ENCODE results near the gene SNTA1. TPM values are rescaled to one million over a fixed set of nuclear protein-coding genes. Genes with fewer than 3 reads are reported as not detected.
"Not testable (repeated sequence)": the region's sequence is repeated elsewhere in the genome, so short reads cannot be mapped to it uniquely, and the experiment has no call there.

The SNTA1 gene
- total RNA-seq, 1 donor from 2014 or later = 13.3 TPM

DNA sequence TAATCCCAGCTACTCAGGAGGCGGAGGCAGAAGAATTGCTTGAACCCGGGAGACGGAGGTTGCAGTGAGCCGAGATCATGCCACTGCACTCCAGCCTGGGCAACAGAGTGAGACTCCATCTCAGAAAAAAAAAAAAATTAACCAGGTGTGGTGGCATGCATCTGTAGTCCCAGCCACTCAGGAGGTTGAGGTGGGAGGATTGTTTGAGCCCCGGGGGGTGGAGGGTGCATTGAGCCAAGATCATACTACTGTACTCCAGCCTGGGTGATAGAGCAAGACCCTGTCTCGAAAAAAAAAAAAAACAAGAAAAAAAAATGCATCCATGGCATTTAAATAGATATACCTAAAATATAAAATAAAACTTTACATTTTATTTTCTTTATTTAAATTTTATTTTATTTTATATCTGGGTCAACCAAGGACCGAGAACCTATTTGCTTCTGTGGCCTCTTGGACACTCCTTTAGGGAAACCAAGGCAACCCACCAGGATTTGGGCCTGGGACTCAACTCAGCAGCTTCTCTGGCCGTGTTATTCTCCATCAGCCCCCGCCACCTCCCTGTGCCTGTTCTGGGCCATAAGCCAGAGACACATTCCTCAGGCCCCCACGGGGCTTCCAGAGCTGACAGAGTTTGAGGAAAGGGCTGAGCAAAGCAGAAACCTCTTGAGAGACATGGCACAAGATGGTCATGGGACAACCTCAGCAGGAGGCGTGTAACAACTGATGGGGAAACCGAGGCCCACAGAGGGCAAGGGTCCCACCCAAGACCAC, 6.2 kb downstream of the SNTA1 start:
- TF ChIP-seq, protein P1, sequence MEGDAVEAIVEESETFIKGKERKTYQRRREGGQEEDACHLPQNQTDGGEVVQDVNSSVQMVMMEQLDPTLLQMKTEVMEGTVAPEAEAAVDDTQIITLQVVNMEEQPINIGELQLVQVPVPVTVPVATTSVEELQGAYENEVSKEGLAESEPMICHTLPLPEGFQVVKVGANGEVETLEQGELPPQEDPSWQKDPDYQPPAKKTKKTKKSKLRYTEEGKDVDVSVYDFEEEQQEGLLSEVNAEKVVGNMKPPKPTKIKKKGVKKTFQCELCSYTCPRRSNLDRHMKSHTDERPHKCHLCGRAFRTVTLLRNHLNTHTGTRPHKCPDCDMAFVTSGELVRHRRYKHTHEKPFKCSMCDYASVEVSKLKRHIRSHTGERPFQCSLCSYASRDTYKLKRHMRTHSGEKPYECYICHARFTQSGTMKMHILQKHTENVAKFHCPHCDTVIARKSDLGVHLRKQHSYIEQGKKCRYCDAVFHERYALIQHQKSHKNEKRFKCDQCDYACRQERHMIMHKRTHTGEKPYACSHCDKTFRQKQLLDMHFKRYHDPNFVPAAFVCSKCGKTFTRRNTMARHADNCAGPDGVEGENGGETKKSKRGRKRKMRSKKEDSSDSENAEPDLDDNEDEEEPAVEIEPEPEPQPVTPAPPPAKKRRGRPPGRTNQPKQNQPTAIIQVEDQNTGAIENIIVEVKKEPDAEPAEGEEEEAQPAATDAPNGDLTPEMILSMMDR (IDR thresholded peaks at IDR 0.05; ENCODE audit: unreplicated experiment) = no peak
- Mint-ChIP-seq H3K27ac (no peak overlapping the region), H3K27me3 (ENCODE audit: low read depth) (no peaks in the 10 kb centered on the region), H3K4me3 (no peak overlapping the region), H3K36me3 (peaks cover 11% of the 10 kb centered on the region), H3K4me1 (peaks cover 7% of the 10 kb centered on the region), H3K9me3 (no peaks in the 10 kb centered on the region)
- peak in 1 of 2 experiments; percentile 59 for DNase-seq (ENCODE audit: low spot score in 2 of 2, unreplicated experiment in 2 of 2)

DNA sequence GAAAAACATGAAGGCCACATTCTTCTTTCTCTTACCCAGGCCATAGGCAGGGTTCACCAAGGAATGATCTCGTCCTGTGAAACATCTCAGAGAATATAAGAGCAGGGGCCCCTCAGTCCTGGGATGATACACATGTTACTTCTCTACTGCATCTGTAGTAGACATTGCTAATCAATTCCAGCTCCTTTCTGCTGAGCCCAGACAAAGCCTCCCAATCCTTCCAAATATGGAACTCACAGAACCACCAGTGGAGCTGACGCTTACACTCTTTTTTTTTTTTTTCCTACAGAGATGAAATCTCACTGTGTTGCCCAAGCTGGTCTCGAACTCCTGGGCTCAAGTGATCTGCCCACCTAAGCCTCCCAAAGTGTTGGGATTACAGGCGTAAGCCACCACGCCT, 9.1 kb downstream of the SNTA1 start:
- H3K9me3 Mint-ChIP-seq = no peaks in the 10 kb centered on the region
- no peak overlapping the region for H3K4me3 Mint-ChIP-seq
- H3K36me3 Mint-ChIP-seq = peaks cover 17% of the 10 kb centered on the region
- TF ChIP-seq, protein P1 (IDR thresholded peaks at IDR 0.05; ENCODE audit: unreplicated experiment) = no peak
- H3K27me3 Mint-ChIP-seq (ENCODE audit: low read depth) = no peaks in the 10 kb centered on the region
- H3K27ac Mint-ChIP-seq = no peak overlapping the region
- DNase-seq (ENCODE audit: low spot score in 2 of 2, unreplicated experiment in 2 of 2) = no peak
- H3K4me1 Mint-ChIP-seq = peaks cover 4% of the 10 kb centered on the region

DNA sequence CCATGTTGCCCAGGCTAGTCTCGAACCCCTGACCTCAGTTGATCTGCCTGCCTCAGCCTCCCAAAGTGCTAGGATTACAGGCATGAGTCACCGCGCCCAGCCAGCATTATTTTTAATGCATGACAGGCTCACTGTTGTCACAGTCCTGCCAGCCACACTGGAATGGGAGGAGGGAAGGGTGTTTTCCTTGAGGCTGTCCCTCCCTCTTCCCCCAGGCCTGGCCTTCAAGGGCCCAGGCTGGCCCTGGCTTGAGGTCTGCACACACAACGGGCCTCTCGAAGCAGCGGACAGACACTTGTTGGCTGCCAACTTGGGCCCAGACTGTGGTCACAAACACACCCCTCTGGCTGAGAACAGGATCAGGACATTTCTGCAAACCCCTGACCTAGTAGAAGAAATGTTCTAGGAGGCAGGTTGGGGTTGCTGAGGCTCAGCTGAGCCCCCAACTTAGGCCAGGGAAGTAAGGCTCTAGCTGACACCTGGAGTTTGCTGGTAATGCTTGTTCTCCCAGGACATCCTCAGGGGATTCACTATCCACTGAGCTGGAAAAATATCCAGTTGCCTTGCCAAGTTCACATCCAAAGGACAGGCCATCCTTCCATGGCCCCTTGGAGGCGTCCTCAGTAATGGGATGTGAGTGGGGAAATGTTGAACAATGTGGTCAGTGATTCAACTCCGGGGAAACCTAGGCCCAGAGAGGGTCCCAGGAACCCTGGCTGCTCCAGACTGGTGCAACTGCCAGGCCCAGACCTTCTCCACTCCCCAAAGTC, 9.9 kb downstream of the SNTA1 start:
- TF ChIP-seq, protein P1 (IDR thresholded peaks at IDR 0.05; ENCODE audit: unreplicated experiment) = no peak
- Mint-ChIP-seq H3K27me3 (ENCODE audit: low read depth) (no peaks in the 10 kb centered on the region), H3K4me3 (no peak overlapping the region), H3K36me3 (peaks cover 17% of the 10 kb centered on the region), H3K4me1 (peaks cover 4% of the 10 kb centered on the region), H3K9me3 (no peaks in the 10 kb centered on the region), H3K27ac (no peak overlapping the region)
- no peak for DNase-seq (ENCODE audit: low spot score in 2 of 2, unreplicated experiment in 2 of 2)

DNA sequence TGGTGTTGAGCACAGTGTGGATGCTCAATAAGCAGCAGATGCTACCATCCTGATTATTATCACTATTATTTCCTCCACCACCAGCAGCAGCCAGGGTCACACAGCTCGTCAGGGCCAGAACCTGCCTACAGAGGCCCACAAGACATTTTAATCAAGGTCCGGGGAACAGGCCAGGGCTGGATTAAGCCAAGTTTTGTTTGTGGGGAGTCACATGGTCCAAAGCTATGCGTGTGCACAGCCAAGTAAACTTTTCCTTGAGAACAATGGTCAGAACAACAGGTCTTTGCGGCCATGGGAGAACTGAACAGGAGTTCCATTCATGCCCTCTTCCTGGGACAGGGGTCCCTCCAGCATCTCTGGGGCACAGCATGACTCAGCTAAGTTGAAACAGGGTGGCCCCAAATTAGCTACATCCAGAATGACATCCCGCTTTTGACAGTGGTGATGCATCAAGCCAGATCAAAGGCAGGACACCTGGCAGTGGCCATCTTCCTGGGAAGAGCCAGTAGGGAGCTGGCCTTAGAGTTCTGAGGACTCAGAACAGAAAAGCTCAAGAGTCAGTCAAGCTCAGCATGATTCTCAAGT, 11.7 kb downstream of the SNTA1 start:
- Mint-ChIP-seq H3K9me3 (no peaks in the 10 kb centered on the region), H3K4me1 (no peaks in the 10 kb centered on the region), H3K27me3 (ENCODE audit: low read depth) (no peaks in the 10 kb centered on the region), H3K4me3 (no peak overlapping the region), H3K27ac (no peak overlapping the region), H3K36me3 (peaks cover 17% of the 10 kb centered on the region)
- DNase-seq (ENCODE audit: low spot score in 2 of 2, unreplicated experiment in 2 of 2) = no peak
- TF ChIP-seq, protein P1 (IDR thresholded peaks at IDR 0.05; ENCODE audit: unreplicated experiment) = no peak

DNA sequence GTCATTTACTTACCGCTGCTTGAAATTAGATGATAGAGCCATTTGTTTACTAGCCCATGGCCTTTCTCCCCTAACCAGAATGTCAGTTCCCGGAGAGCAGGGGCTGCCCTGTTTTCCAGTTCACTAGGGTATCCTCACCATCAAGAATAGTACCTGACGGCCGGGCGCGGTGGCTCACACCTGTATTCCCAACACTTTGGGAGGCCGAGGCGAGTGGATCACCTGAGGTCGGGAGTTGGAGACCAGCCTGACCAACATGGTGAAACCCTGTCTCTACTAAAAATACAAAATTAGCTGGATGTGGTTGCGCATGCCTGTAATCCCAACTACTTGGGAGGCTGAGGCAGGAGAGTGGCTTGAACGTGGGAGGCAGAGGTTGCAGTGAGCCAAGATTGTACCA, 19.7 kb downstream of the SNTA1 start:
- not testable (repeated sequence) for H3K9me3 Mint-ChIP-seq; H3K36me3 Mint-ChIP-seq; DNase-seq (ENCODE audit: low spot score in 2 of 2, unreplicated experiment in 2 of 2); H3K27ac Mint-ChIP-seq; H3K27me3 Mint-ChIP-seq (ENCODE audit: low read depth); H3K4me3 Mint-ChIP-seq; H3K4me1 Mint-ChIP-seq
